Transverse colon (tissue), 4 donors: ENCODE measurements around the gene DMRT1.
A peak's percentile ranks its signal among the peaks of the same experiment; 100 is the strongest.

Experiments used
- EP300 ChIP-seq: sonication (generic); formaldehyde crosslinking; IDR thresholded peaks from one replicate; pipeline ENCODE4 v1.6.1; 2017; ENCODE audit warnings: antibody characterized with exemption, low read depth
- POLR2AphosphoS5 ChIP-seq, 3 donors: sonication (generic); formaldehyde crosslinking; IDR thresholded peaks; one replicate each; pipeline ENCODE4 v1.6.1; 2016; ENCODE audit warnings: antibody characterized with exemption in 3 of 3
- TF ChIP-seq, protein P1 (sequence below), 5 experiments: fragments of 200-600 bp in 3 of 5; fragments of 450-650 bp in 2 of 5; sonication (generic) in 3 of 5; IDR thresholded peaks; 1 replicate in 2 of 5; 2 replicates in 3 of 5; pipeline ENCODE4 v1.5.1; 2016 to 2017; ENCODE audit warnings: antibody characterized with exemption in 5 of 5, inconsistent platforms in 3 of 5, mild to moderate bottlenecking in 2 of 5, moderate library complexity in 1 of 5

DNA sequence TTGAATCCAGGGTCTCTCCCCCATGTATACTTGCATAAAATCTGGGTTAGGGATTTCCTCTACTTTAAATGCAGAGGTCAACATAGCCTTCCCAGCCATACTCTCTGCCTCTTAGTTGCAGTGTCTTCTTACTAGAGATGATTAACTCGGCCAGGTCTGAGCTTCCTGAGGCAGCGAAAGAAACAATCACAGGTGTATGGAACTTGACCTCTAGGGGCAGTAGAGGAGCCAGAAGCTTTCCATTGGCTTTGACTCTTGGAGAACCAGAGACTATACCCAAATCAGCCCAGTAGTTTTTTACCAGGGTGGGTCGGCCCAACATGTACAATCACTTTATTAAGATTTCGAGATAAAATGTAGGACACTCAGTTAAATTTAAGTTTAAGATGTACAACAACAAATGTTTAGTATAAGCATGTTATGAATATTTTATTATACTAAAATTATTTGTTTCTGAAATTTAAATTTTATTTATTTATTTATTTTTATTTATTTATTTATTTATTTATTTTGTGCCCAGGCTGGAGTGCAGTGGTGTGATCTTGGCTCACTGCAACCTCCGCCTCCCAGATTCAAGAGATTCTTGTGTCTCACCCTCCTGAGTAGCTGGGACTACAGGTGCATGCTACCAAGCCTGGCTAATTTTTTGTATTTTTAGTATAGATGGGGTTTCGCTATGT lies 87.0 kb downstream of the DMRT1 start:
- TF ChIP-seq EP300 = no peak
- TF ChIP-seq, protein P1, sequence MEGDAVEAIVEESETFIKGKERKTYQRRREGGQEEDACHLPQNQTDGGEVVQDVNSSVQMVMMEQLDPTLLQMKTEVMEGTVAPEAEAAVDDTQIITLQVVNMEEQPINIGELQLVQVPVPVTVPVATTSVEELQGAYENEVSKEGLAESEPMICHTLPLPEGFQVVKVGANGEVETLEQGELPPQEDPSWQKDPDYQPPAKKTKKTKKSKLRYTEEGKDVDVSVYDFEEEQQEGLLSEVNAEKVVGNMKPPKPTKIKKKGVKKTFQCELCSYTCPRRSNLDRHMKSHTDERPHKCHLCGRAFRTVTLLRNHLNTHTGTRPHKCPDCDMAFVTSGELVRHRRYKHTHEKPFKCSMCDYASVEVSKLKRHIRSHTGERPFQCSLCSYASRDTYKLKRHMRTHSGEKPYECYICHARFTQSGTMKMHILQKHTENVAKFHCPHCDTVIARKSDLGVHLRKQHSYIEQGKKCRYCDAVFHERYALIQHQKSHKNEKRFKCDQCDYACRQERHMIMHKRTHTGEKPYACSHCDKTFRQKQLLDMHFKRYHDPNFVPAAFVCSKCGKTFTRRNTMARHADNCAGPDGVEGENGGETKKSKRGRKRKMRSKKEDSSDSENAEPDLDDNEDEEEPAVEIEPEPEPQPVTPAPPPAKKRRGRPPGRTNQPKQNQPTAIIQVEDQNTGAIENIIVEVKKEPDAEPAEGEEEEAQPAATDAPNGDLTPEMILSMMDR (IDR thresholded peaks at IDR 0.05) = peak in 3 of 5 experiments; percentile 36 to 40 (median 39)
- no peak for TF ChIP-seq POLR2AphosphoS5 (IDR thresholded peaks at IDR 0.05)
